ENCODE measurements around the gene GRIN2C.

GRCh38 chr17:74803388-74803930, 56.2 kb downstream of the GRIN2C start:
- TF ChIP-seq CTCF (IDR thresholded peaks at IDR 0.05) (no peak), POLR2A (IDR thresholded peaks at IDR 0.05) (no peak), POLR2AphosphoS5 (IDR thresholded peaks at IDR 0.05) (no peak), EP300 (IDR thresholded peaks at IDR 0.05) (no peak)
